Esophagus (tissue), 2 donors: ENCODE data around the gene GOSR1. TPM values are rescaled to one million over a fixed set of nuclear protein-coding genes. Genes with fewer than 3 reads are reported as not detected.
"Not testable (repeated sequence)": the region's sequence is repeated elsewhere in the genome, so short reads cannot be mapped to it uniquely, and the experiment has no call there.

Source experiments
- H3K27ac ChIP-seq, 2 donors: one replicate each; pipeline ENCODE4 v1.5.1; 2013; ENCODE audit warnings: low read depth in 2 of 2, mild to moderate bottlenecking in 2 of 2, inconsistent platforms in 1 of 2, low read length in 1 of 2, moderate library complexity in 1 of 2
- H3K27me3 ChIP-seq, 2 donors: one replicate each; pipeline ENCODE4 v1.6.1; 2013; ENCODE audit warnings: low read length in 2 of 2, control low read depth in 1 of 2, mild to moderate bottlenecking in 1 of 2; ENCODE audit not compliant: insufficient read depth in 2 of 2, control insufficient read depth in 1 of 2
- H3K36me3 ChIP-seq, 2 donors: one replicate each; pipeline ENCODE4 v1.6.1; 2013; ENCODE audit warnings: low read length in 1 of 2; ENCODE audit not compliant: control insufficient read depth in 2 of 2, insufficient read depth in 2 of 2
- H3K4me1 ChIP-seq, 2 donors: one replicate each; pipeline ENCODE4 v1.6.1; 2013; ENCODE audit warnings: low read length in 1 of 2; ENCODE audit not compliant: control insufficient read depth in 2 of 2, insufficient read depth in 2 of 2
- H3K4me3 ChIP-seq, 2 donors: one replicate each; pipeline ENCODE4 v1.5.1; 2013; ENCODE audit warnings: low read length in 2 of 2, mild to moderate bottlenecking in 2 of 2, low read depth in 1 of 2, moderate library complexity in 1 of 2
- H3K9me3 ChIP-seq, 2 donors: one replicate each; pipeline ENCODE4 v1.6.1; 2013; ENCODE audit warnings: mild to moderate bottlenecking in 2 of 2, low read depth in 1 of 2, low read length in 1 of 2, moderate library complexity in 1 of 2; ENCODE audit not compliant: control insufficient read depth in 2 of 2, insufficient read depth in 1 of 2
- WGBS, 2 donors: extraction: QIAGEN DNeasy Blood & Tissue Kit; methylation state at CpG; one replicate each; pipeline ENCODE4 v1.1.7; 2013; 5-methylcytosine and 5-hydroxymethylcytosine counted together
- polyA plus RNA-seq, 2 donors: library from polyadenylated mRNA; stranded (reverse); fragments of 200-250 nt; gene quantifications; one replicate each; pipeline ENCODE4 v1.2.3, GENCODE V29; 2013
- donor health status: healthy with polysubstance abuse.
- donor health status: Bipolar disorder and iron deficiency.

The GOSR1 gene
- polyA plus RNA-seq, 2 donors = 9.8 to 14.5 TPM

GRCh38 chr17:30571921-30572320, 94.7 kb downstream of the GOSR1 start:
- WGBS, 2 donors = 81 to 87% methylated on average over 7 of the region's 7 CpGs

DNA sequence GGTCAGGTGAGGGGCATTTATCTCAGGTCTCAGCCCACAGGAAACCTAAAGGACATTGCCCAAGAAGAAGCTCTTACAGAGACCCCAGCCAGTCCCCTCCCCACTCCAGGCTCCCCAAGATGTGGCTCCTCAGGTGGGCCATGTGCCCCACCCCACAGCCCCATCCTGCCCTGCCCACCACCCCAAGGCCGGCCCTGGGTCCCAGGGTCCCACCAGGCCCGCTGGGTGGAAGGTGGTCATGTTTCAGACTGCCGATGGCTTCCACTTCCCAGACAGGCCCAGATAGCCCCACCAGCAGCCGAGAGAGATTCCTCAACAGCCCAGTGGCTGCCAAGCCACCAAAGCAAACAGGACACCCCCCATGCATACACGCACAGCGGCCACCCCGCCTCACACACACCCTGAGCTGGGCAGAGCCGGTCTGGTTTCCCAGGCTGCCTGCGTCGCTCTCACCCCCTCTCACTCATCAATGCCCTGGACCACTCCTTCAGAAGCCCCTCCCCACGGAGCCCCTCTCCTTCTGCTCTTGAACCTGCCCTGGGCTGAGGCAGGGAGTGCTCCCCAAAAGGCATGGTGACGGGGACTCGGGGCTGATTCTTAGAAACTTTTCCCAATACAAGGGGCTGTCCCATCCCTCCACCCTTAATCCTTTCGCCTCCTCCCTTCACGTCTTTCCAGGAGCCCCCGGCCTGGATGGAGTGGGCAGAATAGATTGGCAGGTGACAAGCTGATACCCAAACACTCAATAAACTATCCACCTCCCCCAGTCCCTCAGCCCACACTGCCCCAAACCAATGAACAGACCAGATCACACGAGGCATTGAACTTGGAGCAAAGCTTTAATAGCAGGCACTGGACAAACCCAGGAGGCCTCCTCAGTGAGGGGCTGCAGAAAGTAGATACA, 95.7 kb downstream of the GOSR1 start:
- WGBS, 2 donors = 79 to 83% methylated on average over 17 of the region's 17 CpGs
- not testable (repeated sequence) for H3K36me3 ChIP-seq, H3K9me3 ChIP-seq, H3K4me1 ChIP-seq, H3K27me3 ChIP-seq, H3K4me3 ChIP-seq, H3K27ac ChIP-seq

More at GRCh38 chr17:30571921-30572320, 94.7 kb downstream of the GOSR1 start:
- no peaks in the 10 kb centered on the region for H3K4me1 ChIP-seq
- H3K4me3 ChIP-seq = no peak overlapping the region
- no peaks in the 10 kb centered on the region for H3K27me3 ChIP-seq
- no peaks in the 10 kb centered on the region for H3K9me3 ChIP-seq
- no peak overlapping the region for H3K27ac ChIP-seq
- H3K36me3 ChIP-seq = no peaks in the 10 kb centered on the region

DNA sequence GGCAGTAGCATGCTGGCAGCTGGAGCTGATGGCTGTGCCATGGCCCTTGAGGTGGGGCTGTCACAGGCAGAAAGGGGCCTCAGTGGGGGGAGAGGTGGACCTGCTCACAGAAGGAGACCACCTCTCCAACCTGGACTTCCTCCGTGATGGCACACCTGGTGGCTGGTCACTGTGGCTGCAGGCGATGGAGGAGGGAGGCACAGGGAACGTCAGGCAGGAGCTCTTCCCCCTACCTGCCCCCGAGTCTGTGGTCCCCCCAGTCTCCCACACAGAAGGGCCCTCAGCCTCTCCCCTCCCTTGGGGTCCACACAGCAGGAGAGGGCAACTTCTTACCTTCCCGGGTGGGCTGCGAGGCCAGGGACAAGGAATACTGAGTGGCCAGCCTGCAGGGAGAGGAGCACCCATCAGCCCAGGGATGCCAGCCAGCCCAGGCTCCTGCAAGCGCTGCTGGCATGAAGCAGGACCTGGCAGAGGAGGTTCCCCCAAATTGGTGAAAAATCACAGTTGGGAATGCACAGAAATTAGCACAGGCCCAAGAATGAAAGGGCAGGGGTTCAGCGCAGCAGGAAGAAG, 96.5 kb downstream of the GOSR1 start:
- Histone ChIP-seq H3K27me3 (no peaks in the 10 kb centered on the region), H3K36me3 (no peaks in the 10 kb centered on the region), H3K4me3 (no peak overlapping the region), H3K9me3 (no peaks in the 10 kb centered on the region), H3K4me1 (no peaks in the 10 kb centered on the region), H3K27ac (no peak overlapping the region)
- WGBS, 2 donors = 72 to 75% methylated on average over 6 to 8 of the region's 8 CpGs

DNA sequence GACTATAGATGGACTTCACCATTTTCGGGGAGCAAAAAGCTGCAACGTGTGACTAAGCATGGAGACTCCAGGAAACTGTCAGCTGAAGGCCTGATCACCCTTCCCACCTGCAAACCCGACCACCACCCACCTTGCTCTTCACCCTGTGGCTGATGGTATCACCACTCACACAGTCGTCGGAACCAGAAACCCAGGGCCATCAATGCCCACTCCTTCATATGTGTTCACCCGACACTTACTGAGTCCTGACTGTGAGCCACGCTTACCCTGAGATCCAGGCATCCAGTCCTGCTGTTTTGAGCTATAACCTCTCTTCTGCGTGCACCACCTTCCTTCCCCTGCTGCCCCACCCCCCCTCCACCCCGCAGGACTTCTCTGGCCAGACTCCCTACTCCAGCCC, 97.1 kb downstream of the GOSR1 start:
- not testable (repeated sequence) for H3K27me3 ChIP-seq, H3K4me3 ChIP-seq, H3K36me3 ChIP-seq, H3K9me3 ChIP-seq, H3K4me1 ChIP-seq, H3K27ac ChIP-seq
- 79 to 87% methylated on average over 9 of the region's 9 CpGs for WGBS, 2 donors

GRCh38 chr17:30574806-30575205, 97.6 kb downstream of the GOSR1 start:
- not testable (repeated sequence) for H3K36me3 ChIP-seq, H3K9me3 ChIP-seq, H3K4me1 ChIP-seq, H3K27me3 ChIP-seq, H3K4me3 ChIP-seq, H3K27ac ChIP-seq
- 95 to 96% methylated on average over 9 of the region's 10 CpGs for WGBS, 2 donors

GRCh38 chr17:30575648-30576325, 98.6 kb downstream of the GOSR1 start:
- H3K4me3 ChIP-seq, H3K4me1 ChIP-seq, H3K36me3 ChIP-seq, H3K9me3 ChIP-seq, H3K27ac ChIP-seq, H3K27me3 ChIP-seq: not testable (repeated sequence)
- 85 to 91% methylated on average over 16 to 17 of the region's 17 CpGs for WGBS, 2 donors

DNA sequence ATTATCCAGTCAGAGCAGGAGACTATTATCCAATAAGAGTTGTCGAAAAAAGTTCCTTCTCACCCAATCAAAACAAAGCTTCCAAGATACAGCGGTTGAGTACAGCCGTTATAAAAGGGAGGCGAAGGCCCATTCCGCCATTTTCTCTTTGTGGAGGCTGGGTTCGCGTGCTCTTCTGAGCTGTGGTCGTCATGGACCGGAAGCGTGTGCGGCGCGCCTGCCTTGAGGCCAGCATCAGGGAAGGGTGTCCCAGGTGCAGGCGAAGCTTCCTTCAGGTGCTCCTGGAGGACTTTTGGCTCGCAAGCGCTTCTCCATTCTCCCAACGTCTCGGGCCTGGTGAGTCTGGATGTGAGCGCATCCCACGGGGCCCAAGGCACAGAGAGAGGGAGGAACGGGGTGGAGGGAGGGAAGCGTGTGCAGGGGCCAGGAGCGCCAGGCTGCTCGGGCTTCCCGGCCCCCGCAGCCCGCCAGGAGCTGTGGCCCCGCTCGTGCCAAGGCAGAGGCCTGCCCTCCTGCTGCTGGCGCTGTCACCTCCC, 99.2 kb downstream of the GOSR1 start:
- Histone ChIP-seq H3K27me3 (no peaks in the 10 kb centered on the region), H3K36me3 (no peaks in the 10 kb centered on the region), H3K4me1 (no peaks in the 10 kb centered on the region), H3K9me3 (no peaks in the 10 kb centered on the region), H3K4me3 (no peak overlapping the region), H3K27ac (no peak overlapping the region)
- WGBS, 2 donors = 85 to 88% methylated on average over 28 to 30 of the region's 30 CpGs

Other genes starting within 250 kb of the GOSR1 start
- 1 to 10 TPM in 1 of 2 donors, under 1 TPM in 1; 0.35 to 2.3 TPM for gene SLC6A4, start 241.7 kb upstream of the GOSR1 start, polyA plus RNA-seq
- gene BLMH, start 185.5 kb upstream of the GOSR1 start, polyA plus RNA-seq = 10 to 100 TPM in 1 of 2 donors, 1 to 10 TPM in 1; 8.9 to 23.7 TPM
- not detected for gene TMIGD1, start 143.4 kb upstream of the GOSR1 start, polyA plus RNA-seq
- 1 to 10 TPM; 3.0 to 5.1 TPM for gene CPD, start 98.5 kb upstream of the GOSR1 start, polyA plus RNA-seq